ENCODE measurements around the gene H6PD. TPM values are rescaled to one million over a fixed set of nuclear protein-coding genes. Genes with fewer than 3 reads are reported as not detected.

Gene H6PD
- total and polyA plus RNA-seq, 2 experiments from 2014 or later = 1.2 to 4.7 TPM

GRCh38 chr1:9293241-9293532 lies 58.6 kb downstream of the H6PD start:
- Mint-ChIP-seq H3K36me3 (ENCODE audit: low read depth) (peaks cover 4% of the 10 kb centered on the region; the same call in 2 of the 3 replicates), H3K4me3 (no peak overlapping the region), H3K9me3 (peaks cover 8% of the 10 kb centered on the region), H3K27ac (no peak overlapping the region), H3K27me3 (ENCODE audit: insufficient read depth, low read depth, poor library complexity) (peaks cover 10% of the 10 kb centered on the region), H3K4me1 (peaks cover 11% of the 10 kb centered on the region; the same call in 2 of the 3 replicates)
- Histone ChIP-seq H3K4me1 (ENCODE audit: insufficient read depth) (no peaks in the 10 kb centered on the region; the same call in 1 of the 2 replicates), H3K4me2 (peak overlapping the region; percentile 88), H2AFZ (peak overlapping the region; percentile 76), H4K20me1 (replicated peaks; ENCODE audit: insufficient read depth) (no peaks in the 10 kb centered on the region; the same call in 1 of the 2 replicates), H3K27me3 (ENCODE audit: insufficient read depth) (peaks cover 28% of the 10 kb centered on the region), H3K36me3 (ENCODE audit: insufficient read depth) (no peaks in the 10 kb centered on the region), H3K9me2 (ENCODE audit: insufficient read depth) (no peaks in the 10 kb centered on the region), H3F3A (replicated peaks; ENCODE audit: low read depth) (0 out of 2 replicates have a peak, but pooled peaks cover 7% of the 10 kb centered on the region), H3K79me2 (replicated peaks; ENCODE audit: insufficient read depth) (no peaks in the 10 kb centered on the region), H3K27ac (ENCODE audit: low read depth) (no peak overlapping the region), H3K4me3 (peak overlapping the region; percentile 79)
- no peak for TF ChIP-seq CREB1 (CRISPR knock-in tag; IDR thresholded peaks at IDR 0.05; ENCODE audit: low read depth)
- no peak for ATAC-seq
- no peak for DNase-seq (ENCODE audit: low spot score)

- H3K79me2 ChIP-seq (replicated peaks; ENCODE audit: insufficient read depth) = no peaks in the 10 kb centered on the region
- no peaks in the 10 kb centered on the region; the same call in 1 of the 2 replicates for H4K20me1 ChIP-seq (replicated peaks; ENCODE audit: insufficient read depth)
- Mint-ChIP-seq H3K36me3 (ENCODE audit: low read depth) (peaks cover 3% of the 10 kb centered on the region; the same call in 2 of the 3 replicates), H3K9me3 (peaks cover 3% of the 10 kb centered on the region; the same call in 2 of the 3 replicates), H3K27ac (no peak overlapping the region), H3K27me3 (ENCODE audit: insufficient read depth, low read depth, poor library complexity) (peaks cover 10% of the 10 kb centered on the region), H3K4me1 (peaks cover 11% of the 10 kb centered on the region; the same call in 2 of the 3 replicates), H3K4me3 (no peak overlapping the region)
- ATAC-seq (peak; percentile 10), DNase-seq (ENCODE audit: low spot score) (peak; percentile 49)
- no peaks in the 10 kb centered on the region for H3K9me2 ChIP-seq (ENCODE audit: insufficient read depth)
- H3K4me1 ChIP-seq (ENCODE audit: insufficient read depth) = no peaks in the 10 kb centered on the region; the same call in 1 of the 2 replicates
- peak overlapping the region; percentile 76 for H2AFZ ChIP-seq
- H3K4me2 ChIP-seq = peak overlapping the region; percentile 88
- H3K27me3 ChIP-seq (ENCODE audit: insufficient read depth) = peaks cover 28% of the 10 kb centered on the region
- H3K36me3 ChIP-seq (ENCODE audit: insufficient read depth) = no peaks in the 10 kb centered on the region
- peak overlapping the region; percentile 79 for H3K4me3 ChIP-seq
- 0 out of 2 replicates have a peak, but pooled peaks cover 7% of the 10 kb centered on the region for H3F3A ChIP-seq (replicated peaks; ENCODE audit: low read depth)
- H3K27ac ChIP-seq (ENCODE audit: low read depth) = no peak overlapping the region
- TF ChIP-seq STAT1 (IDR thresholded peaks at IDR 0.05; ENCODE audit: unreplicated experiment) (no peak), ZNF114 (CRISPR knock-in tag; IDR thresholded peaks at IDR 0.05) (no peak), EZH2 (IDR thresholded peaks at IDR 0.05; ENCODE audit: low read depth, unreplicated experiment) (no peak), ETS1 (IDR thresholded peaks at IDR 0.05) (no peak), CREB1 (CRISPR knock-in tag; IDR thresholded peaks at IDR 0.05; ENCODE audit: low read depth) (no peak), CTCF (conservative IDR thresholded peaks at IDR 0.05; ENCODE audit: low read depth in 2 of 2) (no peak), JUNB (IDR thresholded peaks at IDR 0.05; ENCODE audit: unreplicated experiment) (no peak), ZNF462 (CRISPR knock-in tag; IDR thresholded peaks at IDR 0.05) (no peak), NANOG (IDR thresholded peaks at IDR 0.05; ENCODE audit: borderline replicate concordance) (no peak)
Measured at GRCh38 chr1:9293533-9294404, 59.2 kb downstream of the H6PD start.
